ENCODE data around the gene APOLD1.
"Not testable (repeated sequence)": the region's sequence is repeated elsewhere in the genome, so short reads cannot be mapped to it uniquely, and the experiment has no call there.

APOLD1 gene

GRCh38 chr12:12823811-12824210 is 38.4 kb downstream of the APOLD1 start:
- in situ Hi-C loops (cut with MboI; ENCODE audit: low pct_unique_long_range_greater_than_20kb, low sequenced_read_pairs) = no loop called here

GRCh38 chr12:12835378-12836146 is 50.1 kb downstream of the APOLD1 start:
- in situ Hi-C loops (cut with MboI; ENCODE audit: low pct_unique_long_range_greater_than_20kb, low sequenced_read_pairs) = no loop called here
- DNase-seq = no peak

More at GRCh38 chr12:12823811-12824210, 38.4 kb downstream of the APOLD1 start:
- DNase-seq = no peak

GRCh38 chr12:12836571-12836970 is 51.1 kb downstream of the APOLD1 start:
- in situ Hi-C loops (cut with MboI; ENCODE audit: low pct_unique_long_range_greater_than_20kb, low sequenced_read_pairs) = no loop called here
- no peak for DNase-seq

- in situ Hi-C loops (cut with MboI; ENCODE audit: low pct_unique_long_range_greater_than_20kb, low sequenced_read_pairs) = no loop called here
- DNase-seq = peak; percentile 73
Observed at GRCh38 chr12:12837025-12837812, 51.8 kb downstream of the APOLD1 start.

- DNase-seq = no peak
- in situ Hi-C loops (cut with MboI; ENCODE audit: low pct_unique_long_range_greater_than_20kb, low sequenced_read_pairs) = no loop called here
Observed at GRCh38 chr12:12837813-12838153, 52.3 kb downstream of the APOLD1 start.

GRCh38 chr12:12839003-12839395 is 53.5 kb downstream of the APOLD1 start:
- DNase-seq = no peak
- in situ Hi-C loops (cut with MboI; ENCODE audit: low pct_unique_long_range_greater_than_20kb, low sequenced_read_pairs) = no loop called here

- in situ Hi-C loops (cut with MboI; ENCODE audit: low pct_unique_long_range_greater_than_20kb, low sequenced_read_pairs); DNase-seq: not testable (repeated sequence)
Observed at GRCh38 chr12:12839439-12839838, 54.0 kb downstream of the APOLD1 start.

- in situ Hi-C loops (cut with MboI; ENCODE audit: low pct_unique_long_range_greater_than_20kb, low sequenced_read_pairs) = no loop called here
- DNase-seq = no peak
Observed at GRCh38 chr12:12839873-12840579, 54.6 kb downstream of the APOLD1 start.

GRCh38 chr12:12840580-12840899 is 55.1 kb downstream of the APOLD1 start:
- in situ Hi-C loops (cut with MboI; ENCODE audit: low pct_unique_long_range_greater_than_20kb, low sequenced_read_pairs) = no loop called here
- DNase-seq = no peak

All from KBM-7 (cell line).